ENCODE results near the gene OPN1SW. TPM values are rescaled to one million over a fixed set of nuclear protein-coding genes. Genes with fewer than 3 reads are reported as not detected.

Gene OPN1SW
- total RNA-seq, 2 donors from 2014 or later, result not detected

- H3K9ac ChIP-seq (ENCODE audit: low read depth in 2 of 2, low read length in 2 of 2), result no peak overlapping the region
- intact Hi-C loops (cut with DNase I), result no loop called here
- no peak for TF ChIP-seq CTCF (IDR thresholded peaks at IDR 0.05)
- H3K27me3 ChIP-seq, result no peaks in the 10 kb centered on the region
- no peak overlapping the region for H3K4me3 ChIP-seq
- no peak for DNase-seq
- no peak overlapping the region for H3K27ac ChIP-seq
- no peaks in the 10 kb centered on the region for H3K36me3 ChIP-seq
- no peaks in the 10 kb centered on the region for H3K9me3 ChIP-seq
- no peaks in the 10 kb centered on the region for H3K4me1 ChIP-seq
Observed at GRCh38 chr7:128812514-128813168, 37.0 kb upstream of the OPN1SW start.

DNA sequence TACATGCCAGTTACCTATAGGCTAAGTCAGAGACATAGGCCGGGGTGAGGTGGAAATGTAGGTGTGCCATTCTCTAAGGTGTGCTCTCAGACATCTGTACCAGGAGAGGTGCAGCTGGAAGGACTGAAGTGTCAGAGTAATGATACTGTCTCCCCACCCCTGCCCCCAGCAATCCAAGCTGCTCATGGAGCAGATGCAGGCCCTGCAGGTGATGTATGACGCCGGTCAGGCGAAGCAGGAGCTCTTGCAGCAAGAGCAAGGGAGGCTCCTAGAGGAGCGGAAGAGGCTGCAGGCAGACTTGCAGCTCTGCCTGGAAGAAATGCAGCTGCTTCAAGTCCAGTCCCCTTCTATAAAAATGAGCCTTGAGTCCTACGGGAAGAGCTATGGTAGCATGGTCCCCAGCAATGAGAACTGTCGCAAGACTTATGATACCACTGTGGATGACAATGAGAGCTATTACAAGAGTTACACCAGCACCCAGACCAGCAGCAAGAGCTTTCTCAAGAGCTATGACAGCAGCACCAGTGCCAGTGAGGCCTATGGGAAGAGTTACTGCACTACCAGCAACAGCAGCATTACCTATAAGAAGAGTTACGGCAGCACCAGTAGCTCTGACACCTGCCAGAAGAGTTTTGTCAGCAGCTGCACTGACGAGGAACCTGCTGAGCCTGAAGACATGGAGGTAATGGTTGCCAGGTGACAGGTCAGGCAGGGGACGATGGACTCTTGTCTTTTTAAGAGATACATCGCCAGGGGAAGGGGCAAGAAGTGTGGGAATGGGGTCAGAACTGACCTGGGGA is 36.2 kb upstream of the OPN1SW start:
- no peak overlapping the region for H3K9ac ChIP-seq (ENCODE audit: low read depth in 2 of 2, low read length in 2 of 2)
- H3K4me3 ChIP-seq, result no peak overlapping the region
- no peak for TF ChIP-seq CTCF (IDR thresholded peaks at IDR 0.05)
- no peaks in the 10 kb centered on the region for H3K27me3 ChIP-seq
- DNase-seq, result no peak
- H3K27ac ChIP-seq, result no peak overlapping the region
- intact Hi-C loops (cut with DNase I), result no loop called here
- no peaks in the 10 kb centered on the region for H3K36me3 ChIP-seq
- H3K4me1 ChIP-seq, result no peaks in the 10 kb centered on the region
- H3K9me3 ChIP-seq, result no peaks in the 10 kb centered on the region

- intact Hi-C loops (cut with DNase I), result no loop called here
- Histone ChIP-seq H3K9me3 (no peaks in the 10 kb centered on the region), H3K4me3 (no peak overlapping the region), H3K27me3 (no peaks in the 10 kb centered on the region), H3K36me3 (no peaks in the 10 kb centered on the region), H3K4me1 (no peaks in the 10 kb centered on the region), H3K9ac (ENCODE audit: low read depth in 2 of 2, low read length in 2 of 2) (no peak overlapping the region), H3K27ac (no peak overlapping the region)
- DNase-seq, result no peak
- no peak for TF ChIP-seq CTCF (IDR thresholded peaks at IDR 0.05)
Observed at GRCh38 chr7:128810997-128811396, 35.4 kb upstream of the OPN1SW start.

DNA sequence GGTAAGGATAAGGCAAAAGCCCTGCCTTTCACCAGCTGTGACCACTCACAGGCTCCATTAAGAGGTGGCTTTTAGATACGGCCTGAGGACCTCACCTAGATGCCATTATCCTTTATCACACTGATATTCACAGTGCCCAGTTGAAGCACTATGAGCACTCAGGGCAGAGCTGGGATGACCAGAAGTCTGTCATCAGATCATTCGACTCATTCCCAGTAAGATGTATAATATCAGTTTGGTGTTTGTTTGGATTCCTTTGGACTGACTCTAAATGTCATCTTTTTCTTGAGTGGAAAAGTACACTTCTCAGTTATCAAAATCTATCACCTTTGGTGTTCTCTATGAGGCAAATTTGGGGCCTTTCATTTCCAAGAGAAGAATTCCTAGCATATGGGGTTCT is 34.9 kb upstream of the OPN1SW start:
- Histone ChIP-seq H3K27ac (no peak overlapping the region), H3K27me3 (no peaks in the 10 kb centered on the region), H3K4me3 (no peak overlapping the region), H3K9ac (ENCODE audit: low read depth in 2 of 2, low read length in 2 of 2) (no peak overlapping the region), H3K9me3 (no peaks in the 10 kb centered on the region), H3K36me3 (no peaks in the 10 kb centered on the region), H3K4me1 (no peaks in the 10 kb centered on the region)
- intact Hi-C loops (cut with DNase I), result no loop called here
- DNase-seq, result no peak
- TF ChIP-seq CTCF (IDR thresholded peaks at IDR 0.05), result no peak

DNA sequence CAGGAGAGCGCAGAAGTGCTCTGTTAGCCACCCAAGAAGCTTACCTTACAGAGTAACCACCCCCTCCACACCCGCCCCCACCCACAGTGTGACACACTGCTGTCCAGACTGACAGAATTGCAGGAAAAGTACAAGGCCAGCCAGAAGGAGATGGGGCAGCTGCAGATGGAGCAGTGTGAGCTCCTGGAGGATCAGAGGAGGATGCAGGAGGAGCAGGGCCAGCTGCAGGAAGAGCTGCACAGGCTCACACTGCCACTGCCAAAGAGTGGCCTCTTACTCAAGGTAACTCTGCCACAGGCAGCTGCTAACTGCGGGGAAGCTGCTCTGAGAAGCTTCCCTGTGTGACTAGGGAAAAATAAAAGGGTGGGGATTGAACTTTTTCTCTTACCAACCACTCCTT is 33.8 kb upstream of the OPN1SW start:
- H3K36me3 ChIP-seq, result no peaks in the 10 kb centered on the region
- DNase-seq, result no peak
- H3K4me3 ChIP-seq, result no peak overlapping the region
- intact Hi-C loops (cut with DNase I), result no loop called here
- no peak overlapping the region for H3K9ac ChIP-seq (ENCODE audit: low read depth in 2 of 2, low read length in 2 of 2)
- no peak for TF ChIP-seq CTCF (IDR thresholded peaks at IDR 0.05)
- H3K27ac ChIP-seq, result no peak overlapping the region
- H3K27me3 ChIP-seq, result no peaks in the 10 kb centered on the region
- no peaks in the 10 kb centered on the region for H3K4me1 ChIP-seq
- H3K9me3 ChIP-seq, result no peaks in the 10 kb centered on the region

All from colonic mucosa (tissue), 4 donors.